Naive thymus-derived CD4-positive, alpha-beta T cell (primary cell): ENCODE data around the gene PSAPL1. TPM values are rescaled to one million over a fixed set of nuclear protein-coding genes. Genes with fewer than 3 reads are reported as not detected.

ENCODE experiments used
- ATAC-seq: fragments of 150-1000 bp; cut with Tn5 transposase; 2 replicates; pipeline ENCODE4 v1.10.0; 2021; ENCODE audit warnings: mild to moderate bottlenecking, moderate library complexity
- CTCF ChIA-PET: fragments of 350-600 bp; sonication (Branson Sonifier 250); formaldehyde crosslinking; loops from one replicate; lab custom pipeline; 2021; ENCODE audit warnings: antibody characterized with exemption; lab: Charles Lee
- POLR2A ChIA-PET: fragments of 350-600 bp; sonication (Branson Sonifier 250); formaldehyde crosslinking; loops from one replicate; lab custom pipeline; 2021; ENCODE audit warnings: antibody characterized with exemption, inconsistent platforms; lab: Charles Lee
- DNase-seq, 9 donors: peaks; one replicate each; pipeline versions ENCODE4 v3.0.0 to v3.0.0-alpha.2; 2020 to 2022; ENCODE audit warnings: mixed read lengths in 1 of 9
- H3K27ac ChIP-seq: one replicate; pipeline ENCODE4 v1.7.0; 2013; ENCODE audit warnings: mild to moderate bottlenecking, low read depth, low read length, moderate library complexity
- H3K27me3 ChIP-seq, 2 donors: one replicate each; pipeline ENCODE4 v1.7.0; 2013; ENCODE audit warnings: low read length in 2 of 2, mild to moderate bottlenecking in 2 of 2, moderate library complexity in 2 of 2; ENCODE audit not compliant: control insufficient read depth in 2 of 2, insufficient read depth in 2 of 2
- H3K36me3 ChIP-seq, 3 experiments: 1 replicate in 2 of 3; 2 replicates in 1 of 3; pipeline ENCODE4 v1.7.0; 2013; ENCODE audit warnings: low read length in 3 of 3, mild to moderate bottlenecking in 3 of 3, moderate library complexity in 1 of 3; ENCODE audit not compliant: insufficient read depth in 3 of 3, control insufficient read depth in 2 of 3
- H3K4me1 ChIP-seq, 2 donors: one replicate each; pipeline ENCODE4 v1.7.0; 2013; ENCODE audit warnings: low read length in 2 of 2, mild to moderate bottlenecking in 2 of 2, moderate library complexity in 1 of 2; ENCODE audit not compliant: control insufficient read depth in 2 of 2, insufficient read depth in 2 of 2
- H3K4me3 ChIP-seq: 2 replicates; pipeline ENCODE4 v1.7.0; 2013; ENCODE audit warnings: mild to moderate bottlenecking, low read length
- H3K9me3 ChIP-seq, 3 experiments: 1 replicate in 2 of 3; 2 replicates in 1 of 3; pipeline ENCODE4 v1.7.0; 2013; ENCODE audit warnings: low read length in 3 of 3; ENCODE audit not compliant: control insufficient read depth in 2 of 3
- H3K27ac Mint-ChIP-seq, 9 donors: one replicate each; pipeline ENCODE4 v1.8.0; 2020 to 2022; ENCODE audit warnings: mixed read lengths in 9 of 9, mild to moderate bottlenecking in 8 of 9, moderate library complexity in 5 of 9, inconsistent platforms in 2 of 9
- H3K27me3 Mint-ChIP-seq, 5 donors: one replicate each; pipeline ENCODE4 v1.8.0; 2021 to 2022; ENCODE audit warnings: mixed read lengths in 5 of 5, mild to moderate bottlenecking in 1 of 5
- H3K36me3 Mint-ChIP-seq, 5 donors: one replicate each; pipeline ENCODE4 v1.8.0; 2020 to 2022; ENCODE audit warnings: mixed read lengths in 5 of 5, mild to moderate bottlenecking in 3 of 5, inconsistent platforms in 1 of 5
- H3K4me1 Mint-ChIP-seq, 7 donors: one replicate each; pipeline ENCODE4 v1.8.0; 2020 to 2022; ENCODE audit warnings: mixed read lengths in 7 of 7, mild to moderate bottlenecking in 3 of 7, inconsistent platforms in 1 of 7
- H3K4me3 Mint-ChIP-seq, 10 donors: one replicate each; pipeline ENCODE4 v1.8.0; 2020 to 2022; ENCODE audit warnings: mild to moderate bottlenecking in 10 of 10, mixed read lengths in 10 of 10, moderate library complexity in 6 of 10, inconsistent platforms in 2 of 10
- H3K9me3 Mint-ChIP-seq, 11 donors: one replicate each; pipeline ENCODE4 v1.8.0; 2020 to 2022; ENCODE audit warnings: mixed read lengths in 11 of 11, mild to moderate bottlenecking in 4 of 11, inconsistent platforms in 1 of 11, moderate library complexity in 1 of 11
- intact Hi-C, 2 donors: fragments of 100-400 bp; cut with micrococcal nuclease; formaldehyde crosslinking; loops; one replicate each; pipeline ENCODE4 v1.15.1; 2023
- polyA plus RNA-seq, 2 donors: library from polyadenylated mRNA; unstranded; fragments of 300-500 nt; fragmentation: Illumina TruSeq; gene quantifications; one replicate each; pipeline ENCODE4 v1.2.3, GENCODE V29; 2021
- total RNA-seq, 6 experiments: library from RNA in 5 of 6; stranded (reverse) in 5 of 6; gene quantifications; 1 replicate in 5 of 6; 2 replicates in 1 of 6; pipeline ENCODE4 v1.2.3 and lab custom pipeline; 2021 to 2026

Gene PSAPL1
- total and polyA plus RNA-seq, 7 experiments from 2014 or later = not detected

GRCh38 chr4:7424553-7425111, 10.1 kb downstream of the PSAPL1 start:
- Mint-ChIP-seq H3K4me1 (no peaks in the 10 kb centered on the region), H3K36me3 (no peaks in the 10 kb centered on the region), H3K27me3 (no peaks in the 10 kb centered on the region), H3K9me3 (no peaks in the 10 kb centered on the region), H3K27ac (no peak overlapping the region), H3K4me3 (no peak overlapping the region)
- intact Hi-C loops = no loop called here
- H3K4me3 ChIP-seq = no peak overlapping the region
- H3K27ac ChIP-seq = no peak overlapping the region
- CTCF ChIA-PET = no interaction called here
- H3K36me3 ChIP-seq = no peaks in the 10 kb centered on the region
- H3K27me3 ChIP-seq = no peaks in the 10 kb centered on the region
- DNase-seq = peak in 2 of 9 donors; percentile 2
- no peaks in the 10 kb centered on the region for H3K4me1 ChIP-seq
- POLR2A ChIA-PET = no interaction called here
- no peak for ATAC-seq
- H3K9me3 ChIP-seq = no peaks in the 10 kb centered on the region

GRCh38 chr4:7423801-7424552, 10.8 kb downstream of the PSAPL1 start:
- Mint-ChIP-seq H3K4me1 (no peaks in the 10 kb centered on the region), H3K27ac (no peak overlapping the region), H3K36me3 (no peaks in the 10 kb centered on the region), H3K27me3 (no peaks in the 10 kb centered on the region), H3K9me3 (no peaks in the 10 kb centered on the region), H3K4me3 (no peak overlapping the region)
- Histone ChIP-seq H3K27me3 (no peaks in the 10 kb centered on the region), H3K4me3 (no peak overlapping the region), H3K9me3 (no peaks in the 10 kb centered on the region), H3K27ac (no peak overlapping the region), H3K4me1 (no peaks in the 10 kb centered on the region), H3K36me3 (no peaks in the 10 kb centered on the region)
- ATAC-seq = no peak
- peak in 3 of 9 donors; percentile 1 to 6 (median 3) for DNase-seq
- intact Hi-C loops = no loop called here
- ChIA-PET CTCF (no interaction called here), POLR2A (no interaction called here)

- peak in 1 of 9 donors; percentile 6 for DNase-seq
- no peaks in the 10 kb centered on the region for H3K4me1 Mint-ChIP-seq
These were observed 11.3 kb downstream of the PSAPL1 start for GRCh38 chr4:7423391-7423790.

GRCh38 chr4:7422898-7423180, 11.9 kb downstream of the PSAPL1 start:
- no peak overlapping the region for H3K4me3 Mint-ChIP-seq
- POLR2A ChIA-PET = no interaction called here
- Histone ChIP-seq H3K4me3 (no peak overlapping the region), H3K27me3 (no peaks in the 10 kb centered on the region), H3K27ac (no peak overlapping the region), H3K9me3 (peaks cover 0 to 5% (median 0%) of the 10 kb centered on the region in 3 experiments), H3K4me1 (no peaks in the 10 kb centered on the region), H3K36me3 (no peaks in the 10 kb centered on the region)
- no peak overlapping the region for H3K27ac Mint-ChIP-seq
- intact Hi-C loops = no loop called here
- no peak for ATAC-seq
- CTCF ChIA-PET = no interaction called here
- DNase-seq = no peak
- H3K36me3 Mint-ChIP-seq = no peaks in the 10 kb centered on the region
- H3K4me1 Mint-ChIP-seq = no peaks in the 10 kb centered on the region
- H3K9me3 Mint-ChIP-seq = peaks cover 0 to 11% (median 5%) of the 10 kb centered on the region in 11 donors
- H3K27me3 Mint-ChIP-seq = no peaks in the 10 kb centered on the region

More at GRCh38 chr4:7423391-7423790, 11.3 kb downstream of the PSAPL1 start:
- H3K27me3 ChIP-seq = no peaks in the 10 kb centered on the region
- Mint-ChIP-seq H3K36me3 (no peaks in the 10 kb centered on the region), H3K27me3 (no peaks in the 10 kb centered on the region), H3K27ac (no peak overlapping the region), H3K4me3 (no peak overlapping the region), H3K9me3 (peaks cover 0 to 6% (median 3%) of the 10 kb centered on the region in 11 donors)
- intact Hi-C loops = no loop called here
- H3K27ac ChIP-seq = no peak overlapping the region
- no peaks in the 10 kb centered on the region for H3K4me1 ChIP-seq
- no peak for ATAC-seq
- peaks cover 0 to 5% (median 0%) of the 10 kb centered on the region in 3 experiments for H3K9me3 ChIP-seq
- ChIA-PET CTCF (no interaction called here), POLR2A (no interaction called here)
- H3K4me3 ChIP-seq = no peak overlapping the region
- no peaks in the 10 kb centered on the region for H3K36me3 ChIP-seq

GRCh38 chr4:7422151-7422897, 12.4 kb downstream of the PSAPL1 start:
- Histone ChIP-seq H3K36me3 (no peaks in the 10 kb centered on the region), H3K27me3 (no peaks in the 10 kb centered on the region), H3K9me3 (peaks cover 0 to 5% (median 0%) of the 10 kb centered on the region in 3 experiments), H3K4me3 (no peak overlapping the region), H3K4me1 (no peaks in the 10 kb centered on the region), H3K27ac (no peak overlapping the region)
- H3K4me3 Mint-ChIP-seq = no peak overlapping the region
- CTCF ChIA-PET = no interaction called here
- H3K27ac Mint-ChIP-seq = no peak overlapping the region
- peaks cover 0 to 12% (median 5%) of the 10 kb centered on the region in 11 donors for H3K9me3 Mint-ChIP-seq
- ATAC-seq (no peak), DNase-seq (peak in 2 of 9 donors; percentile 1 to 11)
- no peaks in the 10 kb centered on the region for H3K36me3 Mint-ChIP-seq
- intact Hi-C loops = no loop called here
- POLR2A ChIA-PET = no interaction called here
- no peaks in the 10 kb centered on the region for H3K27me3 Mint-ChIP-seq
- no peaks in the 10 kb centered on the region for H3K4me1 Mint-ChIP-seq

- H3K4me3 Mint-ChIP-seq = no peak overlapping the region
- Histone ChIP-seq H3K4me1 (no peaks in the 10 kb centered on the region), H3K36me3 (no peaks in the 10 kb centered on the region), H3K4me3 (no peak overlapping the region), H3K27me3 (no peaks in the 10 kb centered on the region), H3K9me3 (peaks cover 0 to 6% (median 0%) of the 10 kb centered on the region in 3 experiments), H3K27ac (no peak overlapping the region)
- intact Hi-C loops = no loop called here
- DNase-seq = no peak
- ChIA-PET CTCF (interaction anchor here (1.0 kb wide), 1 partner anchor 14 kb away, joined by 3 read pairs; no protein-coding TSS in a partner anchor), POLR2A (no interaction called here)
- H3K9me3 Mint-ChIP-seq = peaks cover 0 to 12% (median 5%) of the 10 kb centered on the region in 11 donors
- H3K27me3 Mint-ChIP-seq = no peaks in the 10 kb centered on the region
- no peaks in the 10 kb centered on the region for H3K4me1 Mint-ChIP-seq
- no peaks in the 10 kb centered on the region for H3K36me3 Mint-ChIP-seq
- H3K27ac Mint-ChIP-seq = no peak overlapping the region
- ATAC-seq = no peak
These were observed 13.2 kb downstream of the PSAPL1 start for GRCh38 chr4:7421356-7422150.
